Omental fat pad (tissue), 4 donors: ENCODE results near the gene RAD1. TPM values are rescaled to one million over a fixed set of nuclear protein-coding genes. Genes with fewer than 3 reads are reported as not detected.

ENCODE experiments used
- ATAC-seq: fragments of 150-250 bp; one replicate; pipeline ENCODE4 v1.9.1; 2016; ENCODE audit warnings: mild to moderate bottlenecking, moderate library complexity; ENCODE audit not compliant: low FRiP score
- DNase-seq: peaks from one replicate; pipeline ENCODE4 v3.0.0-alpha.2; 2019; ENCODE audit warnings: low spot score
- CTCF ChIP-seq, 3 donors: fragments of 450-650 bp; IDR thresholded peaks; one replicate each; pipeline ENCODE4 v1.5.1; 2016 to 2017; ENCODE audit warnings: antibody characterized with exemption in 3 of 3, mild to moderate bottlenecking in 3 of 3, moderate library complexity in 2 of 3
- total RNA-seq, 4 donors: library from RNA; depleted of rRNA; stranded (reverse); fragments of >200 nt; gene quantifications; one replicate each; pipeline ENCODE4 v1.1.0, GENCODE V29; 2016

RAD1 gene
- total RNA-seq = 10 to 100 TPM; 12.3 to 22.9 (median 16.0) TPM

GRCh38 chr5:34915139-34915855, at the start of gene RAD1, which contains the start of gene BRIX1:
Gene RAD1 (minus strand): TSS chr5:34915504. CDS start chr5:34914892, 612 bp downstream.
Gene BRIX1 (plus strand): TSS chr5:34915711. CDS start chr5:34915739, 28 bp downstream.
- no peak for TF ChIP-seq CTCF (IDR thresholded peaks at IDR 0.05)

GRCh38 chr5:34959323-34959722, 44.0 kb upstream of the RAD1 start:
- TF ChIP-seq CTCF (IDR thresholded peaks at IDR 0.05) = no peak
- DNase-seq (no peak), ATAC-seq (peak; percentile 14)

More at GRCh38 chr5:34915139-34915855, at the start of gene RAD1, which contains the start of gene BRIX1:
- peak; percentile 100 for ATAC-seq
- DNase-seq = peak; percentile 73

- DNase-seq (no peak), ATAC-seq (no peak)
- no peak for TF ChIP-seq CTCF (IDR thresholded peaks at IDR 0.05)
These were observed 42.8 kb upstream of the RAD1 start for GRCh38 chr5:34957857-34958690.

GRCh38 chr5:34957321-34957720, 42.0 kb upstream of the RAD1 start:
- DNase-seq = no peak
- ATAC-seq = no peak
- no peak for TF ChIP-seq CTCF (IDR thresholded peaks at IDR 0.05)

- no peak for ATAC-seq
- DNase-seq = no peak
- TF ChIP-seq CTCF (IDR thresholded peaks at IDR 0.05) = no peak
These were observed 29.2 kb upstream of the RAD1 start for GRCh38 chr5:34944460-34945047.

GRCh38 chr5:34944044-34944443, 28.7 kb upstream of the RAD1 start:
- no peak for TF ChIP-seq CTCF (IDR thresholded peaks at IDR 0.05)
- no peak for DNase-seq
- no peak for ATAC-seq
